Liver (tissue), 9 donors: ENCODE results near the gene ZFP36L2. TPM values are rescaled to one million over a fixed set of nuclear protein-coding genes. Genes with fewer than 3 reads are reported as not detected.

Experiments used
- DNase-seq: peaks from one replicate; pipeline ENCODE4 v3.0.0-alpha.2; 2017; ENCODE audit warnings: low spot score
- H3K27ac ChIP-seq, 2 donors: one replicate each; pipeline ENCODE4 v1.7.0; 2013; ENCODE audit warnings: inconsistent platforms in 2 of 2, low read length in 2 of 2, control low read depth in 1 of 2, low read depth in 1 of 2, mild to moderate bottlenecking in 1 of 2
- H3K27me3 ChIP-seq, 4 donors: one replicate each; pipeline versions ENCODE4 v1.6.1 to v1.7.0; 2013; ENCODE audit warnings: low read length in 3 of 4, inconsistent platforms in 1 of 4, mild to moderate bottlenecking in 1 of 4, moderate library complexity in 1 of 4; ENCODE audit not compliant: control insufficient read depth in 4 of 4, insufficient read depth in 4 of 4
- H3K36me3 ChIP-seq, 4 donors: one replicate each; pipeline versions ENCODE4 v1.6.1 to v1.7.0; 2013; ENCODE audit warnings: low read length in 3 of 4, mild to moderate bottlenecking in 3 of 4, low read depth in 1 of 4, moderate library complexity in 1 of 4; ENCODE audit not compliant: control insufficient read depth in 4 of 4, insufficient read depth in 3 of 4
- H3K4me1 ChIP-seq, 4 donors: one replicate each; pipeline versions ENCODE4 v1.6.1 to v1.7.0; 2013; ENCODE audit warnings: low read length in 3 of 4, mild to moderate bottlenecking in 3 of 4, moderate library complexity in 1 of 4; ENCODE audit not compliant: control insufficient read depth in 4 of 4, insufficient read depth in 4 of 4
- H3K4me3 ChIP-seq, 3 donors: one replicate each; pipeline versions ENCODE4 v1.6.1 to v1.7.0; 2013; ENCODE audit warnings: low read length in 3 of 3, control low read depth in 1 of 3, low read depth in 1 of 3, mild to moderate bottlenecking in 1 of 3
- H3K9ac ChIP-seq, 2 donors: one replicate each; pipeline ENCODE4 v1.7.0; 2013; ENCODE audit warnings: low read length in 2 of 2, mild to moderate bottlenecking in 2 of 2, moderate library complexity in 2 of 2, control low read depth in 1 of 2, low read depth in 1 of 2
- H3K9me3 ChIP-seq, 4 donors: one replicate each; pipeline versions ENCODE4 v1.6.1 to v1.7.0; 2013; ENCODE audit warnings: low read length in 3 of 4; ENCODE audit not compliant: control insufficient read depth in 4 of 4
- ATF3 ChIP-seq: IDR thresholded peaks from 2 replicates; pipeline ENCODE4 v1.6.1; 2016; ENCODE audit warnings: antibody characterized with exemption
- CTCF ChIP-seq: fragments of 150-350 bp; IDR thresholded peaks from 2 replicates; pipeline ENCODE4 v1.5.1; 2017; ENCODE audit warnings: improper control_type of control experiment, low read depth, low read length; ENCODE audit not compliant: missing input control
- EGR1 ChIP-seq, 2 donors: IDR thresholded peaks; 2 replicates each; pipeline ENCODE4 v1.6.1; 2016 to 2018; ENCODE audit warnings: antibody characterized with exemption in 2 of 2, low read depth in 2 of 2
- FOXA1 ChIP-seq: IDR thresholded peaks from 2 replicates; pipeline ENCODE4 v1.6.1; 2016; ENCODE audit warnings: antibody characterized with exemption
- FOXA2 ChIP-seq: IDR thresholded peaks from 2 replicates; pipeline ENCODE4 v1.6.1; 2016; ENCODE audit warnings: antibody characterized with exemption
- HNF4A ChIP-seq, 2 donors: conservative IDR thresholded peaks; 2 replicates each; pipeline ENCODE4 v1.6.1; 2016; ENCODE audit warnings: antibody characterized with exemption in 2 of 2, mild to moderate bottlenecking in 2 of 2
- HNF4G ChIP-seq: IDR thresholded peaks from 2 replicates; pipeline ENCODE4 v1.6.1; 2016; ENCODE audit warnings: antibody characterized with exemption
- JUND ChIP-seq, 2 donors: IDR thresholded peaks; 2 replicates each; pipeline ENCODE4 v1.6.1; 2016; ENCODE audit warnings: antibody characterized with exemption in 2 of 2
- MAX ChIP-seq: IDR thresholded peaks from 2 replicates; pipeline ENCODE4 v1.6.1; 2016; ENCODE audit warnings: antibody characterized with exemption
- NR2F2 ChIP-seq: IDR thresholded peaks from 2 replicates; pipeline ENCODE4 v1.6.1; 2016; ENCODE audit warnings: antibody characterized with exemption
- RAD21 ChIP-seq, 2 donors: IDR thresholded peaks; 2 replicates each; pipeline ENCODE4 v1.6.1; 2016; ENCODE audit warnings: antibody characterized with exemption in 2 of 2, mild to moderate bottlenecking in 2 of 2
- REST ChIP-seq: IDR thresholded peaks from 2 replicates; pipeline ENCODE4 v1.6.1; 2016; ENCODE audit warnings: antibody characterized with exemption, mild to moderate bottlenecking
- RXRA ChIP-seq, 2 donors: IDR thresholded peaks; 2 replicates each; pipeline ENCODE4 v1.6.1; 2017 to 2018; ENCODE audit warnings: antibody characterized with exemption in 2 of 2, mild to moderate bottlenecking in 1 of 2
- SP1 ChIP-seq: IDR thresholded peaks from 2 replicates; pipeline ENCODE4 v1.6.1; 2018; ENCODE audit warnings: antibody characterized with exemption, mild to moderate bottlenecking
- TAF1 ChIP-seq: conservative IDR thresholded peaks from 2 replicates; pipeline ENCODE4 v1.6.1; 2016; ENCODE audit warnings: antibody characterized with exemption, mild to moderate bottlenecking
- YY1 ChIP-seq: IDR thresholded peaks from 2 replicates; pipeline ENCODE4 v1.6.1; 2016; ENCODE audit warnings: antibody characterized with exemption, mild to moderate bottlenecking
- ZBTB33 ChIP-seq: IDR thresholded peaks from 2 replicates; pipeline ENCODE4 v1.6.1; 2016; ENCODE audit warnings: antibody characterized with exemption
- WGBS: extraction: QIAGEN DNeasy Blood & Tissue Kit; methylation state at CpG from one replicate; pipeline ENCODE4 v1.1.7; 2013; 5-methylcytosine and 5-hydroxymethylcytosine counted together
- polyA plus RNA-seq, 2 donors: library from polyadenylated mRNA; stranded (reverse) in 1 of 2; unstranded in 1 of 2; fragments of 200-250 nt in 1 of 2; fragments of >200 nt in 1 of 2; fragmentation: Nextera tagmentation in 1 of 2; extraction: Ambion mirVana in 1 of 2; gene quantifications; one replicate each; pipeline versions ENCODE4 v1.2.1 to v1.2.3, GENCODE V29; 2013 to 2015
- total RNA-seq, 2 donors: library from RNA; depleted of rRNA; stranded (reverse); fragments of >200 nt; gene quantifications; one replicate each; pipeline ENCODE4 v1.2.3, GENCODE V29; 2014
- donor health status: healthy.
- donor health status: healthy.
- donor health status: healthy.
- donor health status: healthy.
- donor health status: healthy.

Gene ZFP36L2
- total and polyA plus RNA-seq, 4 donors, result 10.3 to 26.8 (median 18.9) TPM

GRCh38 chr2:43255296-43255910 is 29.0 kb upstream of the ZFP36L2 start:
- Histone ChIP-seq H3K27ac (no peak overlapping the region), H3K36me3 (no peaks in the 10 kb centered on the region), H3K4me1 (peaks cover 4 to 29% (median 18%) of the 10 kb centered on the region in 4 donors), H3K9ac (no peak overlapping the region), H3K27me3 (no peaks in the 10 kb centered on the region), H3K4me3 (no peak overlapping the region), H3K9me3 (no peaks in the 10 kb centered on the region)
- TF ChIP-seq REST (no peak), ZBTB33 (no peak), SP1 (peak; percentile 47), CTCF (no peak), ATF3 (no peak), YY1 (no peak), NR2F2 (no peak), JUND (IDR thresholded peaks at IDR 0.05) (no peak), FOXA2 (no peak), RAD21 (IDR thresholded peaks at IDR 0.05) (no peak), MAX (no peak), FOXA1 (no peak), RXRA (IDR thresholded peaks at IDR 0.05) (no peak), HNF4G (no peak), HNF4A (conservative IDR thresholded peaks at IDR 0.05) (peak; percentile 50 to 56), TAF1 (no peak)
- no peak for DNase-seq
- WGBS, result 48% methylated on average over 8 of the region's 8 CpGs

GRCh38 chr2:43254331-43254730 is 27.9 kb upstream of the ZFP36L2 start:
- Histone ChIP-seq H3K36me3 (no peaks in the 10 kb centered on the region), H3K9me3 (no peaks in the 10 kb centered on the region), H3K9ac (no peak overlapping the region), H3K27ac (no peak overlapping the region), H3K4me1 (peaks cover 4 to 29% (median 18%) of the 10 kb centered on the region in 4 donors), H3K4me3 (no peak overlapping the region), H3K27me3 (no peaks in the 10 kb centered on the region)
- WGBS, result 96% methylated on average over 5 of the region's 5 CpGs
- DNase-seq, result no peak
- TF ChIP-seq HNF4A (conservative IDR thresholded peaks at IDR 0.05) (no peak), FOXA1 (no peak), MAX (no peak), HNF4G (no peak), YY1 (no peak), EGR1 (IDR thresholded peaks at IDR 0.05; ENCODE audit: low read depth in 2 of 2) (no peak), ATF3 (no peak), CTCF (no peak), REST (no peak)
